LoVo (cell line): Measurements from ENCODE around the gene COX4I2.
"Not testable (repeated sequence)": the region's sequence is repeated elsewhere in the genome, so short reads cannot be mapped to it uniquely, and the experiment has no call there.

ENCODE experiments used
- DNase-seq: peaks from one replicate; pipeline ENCODE4 v3.0.0-alpha.2; 2016; ENCODE audit warnings: low spot score

COX4I2 gene

DNA sequence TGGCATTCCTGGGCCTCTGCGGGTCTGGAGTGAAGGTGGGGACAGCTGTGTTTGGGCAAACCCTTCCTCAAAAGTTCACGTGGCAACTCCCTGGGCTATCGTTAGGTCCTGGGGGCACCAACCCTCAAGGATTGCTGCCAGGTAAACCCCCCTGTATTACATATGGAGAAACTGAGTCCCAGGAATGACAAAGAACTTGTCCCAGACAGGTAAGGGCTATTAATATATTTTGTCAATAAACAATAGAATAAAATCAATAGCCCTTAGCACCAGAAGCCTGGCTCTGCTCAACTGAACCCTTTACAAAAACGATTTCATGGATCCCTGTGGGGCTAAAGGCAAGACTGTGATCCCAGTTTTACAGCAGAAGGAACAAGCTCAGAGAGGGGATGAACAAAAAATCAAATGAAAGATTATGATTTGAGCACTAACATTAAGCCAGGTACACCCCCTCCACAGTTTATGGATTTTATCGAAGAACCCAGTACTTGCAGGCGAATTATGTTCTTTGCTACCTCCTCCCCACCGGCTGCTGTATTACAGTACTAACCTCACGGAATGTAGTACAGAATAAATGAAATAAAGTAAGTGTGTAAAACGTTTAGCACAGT is 30.0 kb upstream of the COX4I2 start:
- DNase-seq: no peak

DNA sequence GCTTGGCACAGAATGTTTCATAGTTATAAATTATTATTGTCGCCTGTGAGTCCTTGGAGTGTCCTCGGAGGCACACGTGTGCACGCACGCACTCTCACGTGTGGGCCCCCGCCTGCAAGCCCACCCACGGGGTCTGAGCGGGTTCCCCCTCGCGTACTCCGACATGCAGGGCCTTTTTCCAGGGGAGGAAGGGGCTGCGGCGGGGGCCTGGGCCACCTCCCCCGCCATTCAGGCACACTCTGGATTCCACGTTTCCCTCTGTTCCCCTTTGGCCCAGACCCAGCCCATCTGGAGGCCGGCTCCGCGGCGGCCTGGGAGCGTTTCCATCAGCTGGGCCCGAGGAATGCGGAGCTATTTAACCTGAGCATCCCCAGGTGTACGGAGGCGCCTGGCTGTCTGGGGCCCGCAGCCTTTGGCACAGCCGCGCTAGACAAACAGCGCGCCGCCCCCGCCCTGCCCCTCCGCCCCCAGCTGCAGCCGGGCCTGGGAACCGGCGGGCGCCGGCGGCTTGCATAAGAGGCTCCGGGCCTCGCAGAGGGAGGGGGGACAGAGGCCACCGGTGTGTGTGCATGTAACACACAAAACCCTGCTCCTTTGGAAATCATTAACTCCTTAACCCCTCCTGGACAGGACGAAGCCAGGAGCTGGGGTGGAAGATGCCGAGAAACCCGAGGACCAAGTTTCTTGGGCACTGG is 29.3 kb upstream of the COX4I2 start:
- peak; percentile 90 for DNase-seq

DNA sequence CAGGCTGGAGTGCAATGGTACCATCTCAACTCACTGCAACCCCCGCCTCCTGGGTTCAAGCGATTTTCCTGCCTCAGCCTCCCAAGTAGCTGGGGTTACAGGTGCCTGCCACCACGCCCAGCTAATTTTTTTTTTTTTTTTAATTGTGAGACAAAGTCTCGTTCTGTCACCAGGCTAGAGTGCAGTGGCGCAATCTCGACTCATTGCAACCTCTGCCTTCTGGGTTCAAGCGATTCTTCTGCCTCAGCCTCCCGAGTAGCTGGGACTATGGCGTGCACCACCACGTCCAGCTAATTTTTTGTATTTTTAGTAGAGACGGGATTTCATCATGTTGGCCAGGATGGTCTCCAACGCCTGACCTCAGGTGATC is 25.5 kb upstream of the COX4I2 start:
- not testable (repeated sequence) for DNase-seq

DNA sequence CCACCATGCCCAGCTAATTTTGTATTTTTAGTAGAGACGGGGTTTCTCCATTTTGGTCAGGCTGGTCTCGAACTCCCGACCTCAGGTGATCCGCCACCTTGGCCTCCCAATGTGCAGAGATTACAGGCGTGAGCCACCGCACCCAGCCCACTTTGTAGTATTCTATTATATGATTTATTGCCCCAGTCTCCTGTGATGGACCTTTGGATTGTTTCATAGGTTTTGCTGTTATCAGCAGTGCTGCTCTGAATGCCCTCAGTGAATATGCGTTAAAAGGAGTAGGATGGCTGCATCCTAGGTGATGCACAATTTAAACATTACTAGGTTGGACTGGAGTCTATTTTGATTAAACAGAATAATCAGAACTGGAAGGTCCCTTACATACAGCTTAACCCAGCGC is 22.3 kb upstream of the COX4I2 start:
- no peak for DNase-seq

DNA sequence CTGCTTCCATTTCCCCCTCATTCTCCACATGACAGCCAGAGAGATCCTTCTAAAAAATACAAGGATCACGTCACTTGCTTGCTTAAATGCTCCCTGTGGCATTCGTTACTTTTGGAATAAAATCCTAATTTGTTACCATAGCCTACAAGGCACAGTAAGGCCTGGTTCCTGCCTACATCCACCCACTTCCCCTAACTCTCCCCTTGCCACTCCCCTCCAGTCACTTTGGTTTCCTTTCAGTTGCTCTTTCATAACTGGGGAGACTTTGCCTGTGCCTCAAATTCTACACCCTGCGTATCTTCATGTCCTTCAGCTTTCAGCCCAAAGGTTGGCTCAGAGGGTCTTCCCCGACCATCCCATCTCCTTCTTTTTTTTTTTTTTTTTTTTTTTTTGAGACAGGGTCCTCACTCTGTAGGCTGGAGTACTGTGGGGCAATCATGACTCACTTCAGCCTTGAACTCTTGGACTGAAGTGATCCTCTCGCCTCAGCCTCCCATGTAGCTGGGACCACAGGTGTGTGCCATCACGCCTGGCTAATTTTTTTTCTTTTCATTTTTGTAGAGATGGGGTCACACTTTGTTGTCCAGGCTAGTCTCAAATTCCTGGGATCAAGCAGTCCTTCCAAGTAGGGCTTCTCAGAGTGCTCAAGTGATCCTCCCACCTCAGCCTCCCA is 20.1 kb upstream of the COX4I2 start:
- no peak for DNase-seq

DNA sequence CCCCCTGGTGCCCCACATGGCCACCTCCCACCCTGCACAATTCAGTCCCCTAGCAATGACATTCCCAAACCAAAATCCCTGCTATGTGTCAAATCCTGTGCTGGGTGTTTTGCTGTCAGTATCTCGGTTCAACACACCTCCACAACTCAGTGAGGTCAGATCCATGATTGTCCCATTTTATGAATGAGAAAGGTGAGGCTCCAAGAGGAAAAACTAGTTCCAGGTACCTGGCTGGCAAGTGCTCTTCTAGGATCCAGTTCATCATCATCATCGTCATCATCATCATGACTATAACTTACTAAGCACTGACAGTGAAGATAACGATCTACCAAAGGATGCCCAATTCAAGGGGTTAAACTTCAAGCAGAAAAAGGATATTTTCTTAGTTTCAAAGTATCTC is 17.5 kb upstream of the COX4I2 start:
- no peak for DNase-seq

DNA sequence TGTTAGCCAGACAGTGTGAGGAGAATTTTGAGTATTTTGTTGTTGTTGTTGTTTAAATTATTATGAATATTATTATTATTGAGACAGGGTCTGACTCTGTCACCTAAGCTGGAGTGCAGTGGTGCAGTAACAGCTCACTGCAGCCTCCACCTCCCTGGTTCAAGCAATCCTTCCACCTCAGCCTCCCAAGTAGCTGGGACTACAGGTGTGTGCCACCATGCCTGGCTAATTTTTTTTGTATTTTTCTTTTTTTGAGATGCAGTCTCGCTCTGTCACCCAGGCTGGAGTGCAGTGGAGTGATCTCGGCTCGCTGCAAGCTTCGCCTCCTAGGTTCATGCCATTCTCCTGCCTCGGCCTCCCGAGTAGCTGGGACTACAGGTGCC is 14.6 kb upstream of the COX4I2 start:
- not testable (repeated sequence) for DNase-seq

DNA sequence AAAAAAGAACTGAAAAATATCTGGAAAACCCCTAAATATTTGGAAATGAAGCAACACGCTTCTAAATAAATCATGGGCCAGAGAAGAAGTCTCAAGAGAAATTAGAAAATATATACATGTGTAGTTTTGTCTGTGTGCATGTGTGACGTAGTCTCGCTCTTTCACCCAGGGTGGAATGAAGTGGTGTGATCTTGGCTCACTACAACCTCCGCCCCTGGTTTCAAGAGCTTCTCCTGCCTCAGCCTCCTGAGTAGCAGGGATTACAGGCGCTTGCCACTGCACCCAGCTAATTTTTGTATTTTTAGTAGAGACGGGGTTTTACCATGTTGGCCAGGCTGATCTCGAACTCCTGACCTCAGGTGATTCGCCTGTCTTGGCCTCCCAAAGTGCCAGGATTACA is 11.2 kb upstream of the COX4I2 start:
- DNase-seq: not testable (repeated sequence)

DNA sequence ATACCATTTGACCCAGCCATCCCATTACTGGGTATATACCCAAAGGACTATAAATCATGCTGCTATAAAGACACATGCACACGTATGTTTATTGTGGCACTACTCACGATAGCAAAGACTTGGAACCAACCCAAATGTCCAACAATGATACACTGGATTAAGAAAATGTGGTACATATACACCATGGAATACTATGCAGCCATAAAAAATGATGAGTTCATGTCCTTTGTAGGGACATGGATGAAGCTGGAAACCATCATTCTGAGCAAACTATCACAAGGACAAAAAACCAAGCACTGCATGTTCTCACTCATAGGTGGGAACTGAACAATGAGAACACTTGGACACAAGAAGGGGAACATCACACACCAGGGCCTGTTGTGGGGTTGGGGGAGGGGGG is 9.7 kb upstream of the COX4I2 start:
- not testable (repeated sequence) for DNase-seq

DNA sequence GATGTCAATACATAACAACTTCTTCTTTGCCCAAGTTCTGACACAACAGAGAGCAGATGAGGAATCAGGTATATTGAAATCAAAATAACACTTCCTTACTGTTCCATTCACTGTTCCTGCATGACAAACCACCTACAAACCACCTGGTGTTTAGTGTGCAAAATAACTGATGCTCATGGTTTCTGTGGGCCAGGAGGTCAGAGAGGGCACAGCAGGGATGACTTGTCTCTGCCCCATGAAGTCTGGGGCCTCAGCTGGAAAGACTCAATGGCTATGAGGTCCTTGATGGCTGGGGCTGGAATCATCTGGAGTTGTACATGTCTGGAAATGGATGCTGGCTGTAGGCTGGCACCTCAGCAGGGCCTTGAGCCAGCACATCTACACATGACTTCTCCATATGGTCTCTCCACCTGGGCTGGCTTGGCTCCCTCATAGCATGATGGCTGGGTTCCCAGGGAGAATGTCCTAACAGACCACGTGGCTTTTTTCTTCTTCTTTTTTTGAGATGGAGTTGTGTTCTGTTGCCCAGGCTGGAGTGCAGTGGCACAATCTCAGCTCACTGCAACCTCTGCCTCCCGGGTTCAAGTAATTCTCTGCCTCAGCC is 7.4 kb upstream of the COX4I2 start:
- DNase-seq: no peak

DNA sequence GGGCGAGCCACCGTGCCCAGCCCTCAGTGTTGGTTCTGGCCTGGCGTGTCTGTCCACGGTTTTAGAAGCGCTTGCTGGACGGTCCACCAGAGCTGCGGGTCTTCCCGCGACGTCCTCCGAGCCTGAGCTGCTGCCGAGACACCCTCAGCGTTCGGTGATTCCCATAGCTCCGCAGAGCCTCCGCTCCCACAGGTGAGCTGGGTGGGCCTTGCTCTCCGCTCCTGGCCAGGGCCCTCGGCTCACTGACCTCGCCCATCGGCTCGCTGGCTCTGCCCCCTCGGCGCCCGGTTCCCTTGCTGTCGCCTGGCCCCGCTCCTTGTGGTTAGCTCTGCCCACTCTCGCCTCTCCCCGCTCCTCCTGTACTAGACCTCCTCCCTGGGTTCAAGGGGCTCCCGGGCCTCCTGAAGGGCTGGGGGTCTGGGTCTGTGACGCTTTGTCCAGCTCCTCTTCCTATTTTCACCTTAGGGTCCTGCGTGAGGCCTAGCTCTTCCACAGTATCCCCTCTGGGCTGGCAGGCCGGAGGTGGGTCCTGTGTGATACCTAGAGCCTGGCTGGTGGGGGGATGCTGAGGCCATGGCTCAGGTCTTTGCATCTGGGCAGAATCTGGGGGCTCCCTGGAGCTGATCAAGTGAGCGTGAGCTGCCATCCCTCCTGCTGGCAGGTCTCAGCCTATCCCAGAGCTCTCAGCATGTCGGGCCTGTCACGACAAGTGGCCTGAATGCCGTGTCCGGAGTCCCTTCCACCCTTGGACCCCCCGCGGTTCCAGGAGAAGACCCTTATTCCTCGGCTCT is 5.0 kb upstream of the COX4I2 start:
- DNase-seq: no peak

DNA sequence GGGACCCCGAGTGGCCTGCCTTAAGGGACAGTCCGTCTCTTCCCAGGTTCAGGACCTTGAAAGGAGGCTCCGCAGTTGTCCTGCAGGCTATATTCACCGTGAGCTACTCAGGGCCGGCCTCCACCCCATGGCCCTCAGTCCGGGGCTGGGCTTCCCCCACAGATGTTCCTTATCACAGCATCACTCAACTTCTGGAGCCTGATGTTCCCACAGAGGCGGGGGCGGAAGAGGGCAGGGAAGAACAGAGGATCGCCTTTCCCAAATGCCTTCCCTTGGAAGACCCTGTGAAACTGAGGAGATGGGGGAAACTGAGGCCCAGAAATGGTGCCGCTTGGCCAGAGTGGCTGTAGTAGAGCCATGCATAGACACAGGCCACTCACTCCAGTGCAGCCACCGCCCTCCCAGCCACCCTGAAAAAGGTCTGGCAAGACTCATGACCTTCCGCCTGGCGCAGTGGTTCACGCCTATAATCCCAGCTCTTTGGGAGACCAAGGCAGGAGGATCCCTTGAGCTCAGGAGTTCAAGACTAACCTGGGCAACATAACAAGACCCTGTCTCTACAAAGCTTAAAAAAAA is 4.3 kb upstream of the COX4I2 start:
- no peak for DNase-seq

DNA sequence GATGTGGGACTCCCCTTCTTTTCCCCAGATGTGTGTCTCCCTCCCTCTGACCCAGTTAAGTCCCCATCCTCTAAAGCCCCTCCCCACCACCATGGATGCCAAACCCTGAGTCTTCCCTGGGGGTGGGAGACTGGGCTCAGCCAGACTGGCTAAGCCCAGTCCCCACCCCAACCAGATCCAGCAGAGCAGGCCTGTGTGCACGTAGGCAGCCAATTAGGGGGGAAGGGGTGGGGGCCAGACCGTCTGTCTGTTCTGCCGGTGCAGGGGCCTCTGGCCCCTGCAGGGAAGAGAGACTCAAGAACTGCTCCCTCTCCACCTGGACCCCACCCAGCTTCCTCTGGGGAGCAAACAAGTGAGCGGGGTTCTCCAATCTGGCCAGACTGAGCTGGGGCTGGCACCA is 605 bp downstream of the COX4I2 start:
- no peak for DNase-seq

DNA sequence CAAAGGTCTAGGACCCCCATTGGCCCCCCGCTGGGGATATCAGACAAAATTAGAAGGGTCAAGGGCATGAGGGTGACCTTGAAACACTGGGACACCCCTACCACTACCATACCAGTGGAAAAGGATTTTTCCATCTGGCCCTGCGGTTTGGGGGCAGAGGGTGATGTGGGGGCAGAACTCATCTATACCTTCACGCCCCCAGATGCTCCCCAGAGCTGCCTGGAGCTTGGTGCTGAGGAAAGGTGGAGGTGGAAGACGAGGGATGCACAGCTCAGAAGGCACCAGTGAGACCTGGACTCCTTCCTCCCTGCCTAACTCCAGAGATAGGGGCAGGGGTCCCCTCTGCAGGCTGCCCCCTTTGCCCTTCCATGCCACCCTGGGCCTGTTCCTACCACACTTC is 1.1 kb downstream of the COX4I2 start:
- no peak for DNase-seq

DNA sequence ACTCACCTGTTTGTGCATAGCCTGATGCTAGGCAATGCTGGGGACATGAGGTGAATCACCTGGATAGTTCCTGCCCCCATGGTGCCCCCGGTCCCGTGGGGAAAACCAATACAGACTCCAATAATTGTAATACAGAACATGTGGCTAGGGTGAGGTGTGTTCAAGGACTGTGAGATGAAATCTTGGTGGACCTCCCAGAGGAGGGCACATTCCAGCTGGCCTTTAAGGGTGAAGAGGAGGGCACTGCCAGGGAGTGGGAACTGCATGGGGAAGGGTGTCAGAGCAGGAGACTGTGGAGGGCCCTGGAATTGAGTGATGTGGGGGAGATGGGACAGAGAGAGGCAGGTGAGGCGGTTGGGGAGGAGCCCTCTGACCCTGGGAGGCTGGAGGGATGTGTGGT is 2.5 kb downstream of the COX4I2 start:
- no peak for DNase-seq

DNA sequence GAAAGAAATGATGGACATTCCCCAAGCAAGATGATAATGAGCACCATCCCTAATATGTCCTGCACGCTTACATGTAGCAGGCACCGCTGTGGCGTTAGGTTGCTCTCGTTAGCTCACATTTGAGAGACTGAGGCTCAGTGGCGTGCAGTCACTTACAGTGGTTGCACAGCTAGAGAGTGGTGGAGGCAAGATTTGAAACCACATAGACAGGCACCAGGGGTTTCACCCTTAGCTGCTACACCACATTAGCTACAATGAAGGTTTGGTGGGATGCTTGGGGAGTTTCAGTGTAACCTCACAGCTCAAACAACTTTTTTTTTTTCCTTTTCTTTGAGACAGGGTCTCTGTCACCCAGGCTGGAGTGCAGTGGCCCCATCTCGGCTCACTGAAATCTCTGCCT is 3.7 kb downstream of the COX4I2 start:
- no peak for DNase-seq

DNA sequence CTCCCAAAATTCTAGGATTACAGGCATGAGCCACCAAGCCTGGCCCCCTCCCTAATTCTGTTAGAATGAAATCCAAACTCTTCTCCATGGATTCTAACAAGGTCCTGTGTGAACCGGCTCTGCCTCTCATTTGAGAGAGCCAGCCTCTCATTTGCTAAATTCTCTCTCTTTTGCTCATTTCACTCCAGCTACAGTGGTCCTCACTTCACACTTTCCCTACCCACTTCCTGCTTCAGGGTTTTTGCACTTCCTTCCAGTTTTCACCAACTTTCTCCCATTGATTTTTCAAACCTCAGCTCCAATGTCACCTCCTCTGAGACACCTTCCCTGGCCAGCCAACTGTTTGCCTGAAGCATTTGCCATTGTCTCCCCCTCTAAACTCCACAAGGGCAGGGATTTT is 5.1 kb downstream of the COX4I2 start:
- DNase-seq: no peak

DNA sequence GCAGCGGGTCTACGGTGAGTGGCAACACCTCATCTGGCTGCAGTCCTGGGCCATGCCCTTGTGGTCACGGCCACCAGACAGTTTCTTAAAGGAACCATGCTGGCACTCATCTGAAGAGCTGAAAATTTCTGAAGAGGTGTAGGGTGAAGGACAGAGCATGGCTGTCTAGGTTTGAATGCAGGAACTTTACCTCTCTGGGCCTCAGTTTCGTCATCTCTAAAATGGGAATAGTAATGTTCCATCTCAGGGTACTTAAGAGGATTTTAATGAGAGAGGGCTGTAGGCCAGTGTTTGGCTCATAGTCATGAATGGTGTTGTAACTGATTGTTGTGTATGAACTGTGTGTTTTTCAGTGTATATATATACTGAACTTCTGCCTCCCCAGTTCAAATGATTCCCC is 5.8 kb downstream of the COX4I2 start:
- no peak for DNase-seq

DNA sequence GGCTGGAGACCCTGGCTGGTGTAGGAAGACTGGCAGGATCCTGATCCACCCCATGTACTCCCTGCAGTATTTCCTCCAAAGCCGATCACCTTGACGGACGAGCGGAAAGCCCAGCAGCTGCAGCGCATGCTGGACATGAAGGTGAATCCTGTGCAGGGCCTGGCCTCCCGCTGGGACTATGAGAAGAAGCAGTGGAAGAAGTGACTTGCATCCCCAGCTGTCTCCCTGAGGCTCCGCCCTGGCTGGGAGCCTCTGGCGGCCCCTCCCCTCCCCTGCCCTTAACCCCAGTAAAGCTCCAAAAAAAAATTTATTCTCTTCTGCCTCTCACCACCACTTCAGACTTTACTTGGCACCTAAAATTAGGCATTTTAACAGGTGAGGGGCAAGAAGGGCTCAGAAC is 7.0 kb downstream of the COX4I2 start:
- no peak for DNase-seq

DNA sequence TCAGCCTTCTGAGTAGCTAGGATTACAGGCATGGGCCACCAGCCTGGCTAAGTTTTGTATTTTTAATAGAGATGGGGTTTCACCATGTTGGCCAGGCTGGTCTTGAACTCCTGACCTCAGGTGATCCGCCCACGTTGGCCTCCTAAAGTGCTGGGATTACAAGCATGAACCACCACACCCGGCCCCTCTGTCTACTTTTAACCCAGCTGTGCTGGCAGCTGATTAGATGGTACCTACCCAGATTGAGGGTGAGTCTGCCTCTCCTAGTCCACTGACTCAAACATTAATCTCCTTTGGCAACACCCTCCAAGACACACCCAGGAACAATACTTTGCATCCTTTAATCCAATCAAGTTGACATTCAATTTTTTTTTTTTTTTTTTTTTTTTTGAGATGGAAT is 10.4 kb downstream of the COX4I2 start:
- DNase-seq: not testable (repeated sequence)

DNA sequence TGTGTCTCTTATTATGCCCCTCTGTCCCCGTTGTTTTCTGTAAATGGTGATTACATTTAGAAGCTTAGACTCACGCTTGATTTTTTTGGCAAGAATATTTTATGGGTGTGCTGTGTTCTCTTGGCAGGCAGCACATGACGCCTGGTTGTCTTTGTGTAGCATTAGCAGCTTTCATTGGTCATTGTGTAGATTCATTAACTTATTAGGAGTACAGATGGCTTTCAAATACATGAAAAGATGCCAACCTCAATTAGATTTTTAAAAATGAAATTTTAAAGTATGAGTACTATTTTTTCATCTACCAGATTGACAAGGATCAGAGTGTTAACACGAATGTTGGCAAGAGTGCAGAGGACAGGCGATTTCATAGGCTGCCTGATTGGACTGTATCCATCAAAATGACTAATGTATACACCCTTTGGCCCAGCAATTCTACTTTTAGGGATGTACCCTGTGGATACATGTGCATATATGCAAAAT is 15.2 kb downstream of the COX4I2 start:
- DNase-seq: no peak

DNA sequence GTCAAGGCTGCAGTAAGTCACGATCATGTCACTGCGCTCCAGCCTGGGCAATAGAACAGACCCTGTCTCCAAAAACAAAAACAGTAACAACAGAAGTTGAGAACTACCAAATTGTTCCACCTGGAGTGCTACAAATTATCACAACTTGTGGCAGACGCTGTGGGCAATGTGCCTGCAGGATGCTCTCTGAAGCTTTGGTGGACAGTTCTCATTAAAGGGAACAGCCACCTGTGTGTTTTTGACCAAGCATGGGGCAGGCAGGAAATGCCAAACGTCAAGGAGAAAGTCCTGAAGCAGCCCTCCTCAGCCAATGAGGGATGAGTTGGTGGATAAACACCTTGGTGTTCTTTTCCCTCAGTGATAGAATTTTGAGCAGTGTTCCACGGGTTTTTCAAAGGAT is 15.8 kb downstream of the COX4I2 start:
- no peak for DNase-seq
